HG02885 (cell line): ENCODE data around the gene A2M.

Source experiments
- ATAC-seq: cut with Tn5 transposase; IDR thresholded peaks from one replicate; pipeline ENCODE4 v1.9.1; 2021; ENCODE audit warnings: mild to moderate bottlenecking; ENCODE audit not compliant: unreplicated experiment, poor library complexity

Gene A2M

DNA sequence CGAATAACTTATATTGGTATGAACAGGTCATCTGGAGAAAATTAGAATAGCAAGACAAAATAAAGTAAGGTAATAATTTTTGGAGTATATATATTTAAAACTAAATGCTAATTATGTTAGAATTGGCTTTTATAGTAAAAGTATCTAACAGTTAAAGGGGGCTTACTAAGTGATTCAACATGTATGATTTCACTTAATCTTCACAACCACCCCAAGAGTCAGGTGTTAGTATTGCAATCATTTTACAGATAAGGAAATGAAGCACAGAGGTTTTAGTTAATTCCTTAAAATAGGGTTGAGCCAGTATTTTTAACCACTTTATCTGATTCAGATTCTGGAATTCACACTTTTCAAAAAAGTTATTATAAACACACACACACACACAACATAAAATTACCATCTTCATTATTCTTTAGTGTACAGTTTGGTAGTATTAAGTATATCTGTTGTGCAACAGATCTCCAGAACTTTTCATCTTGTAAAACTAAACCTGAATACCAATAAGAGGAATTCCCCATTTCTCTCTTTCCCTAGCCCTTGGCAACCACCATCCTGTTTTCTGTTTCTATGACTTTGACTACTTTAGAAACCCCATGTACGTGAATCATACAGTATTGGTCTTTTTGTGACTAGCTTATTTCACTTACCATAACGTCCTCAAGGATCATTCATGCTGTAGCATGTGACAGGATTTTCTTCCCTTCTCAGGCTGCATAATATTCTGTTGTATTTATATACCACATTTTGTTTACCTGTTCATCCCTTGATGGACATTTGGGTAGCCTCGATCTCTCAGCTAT, 12.5 kb downstream of the A2M start:
- ATAC-seq: no peak

GRCh38 chr12:9101018-9101687, 14.6 kb downstream of the A2M start:
- no peak for ATAC-seq

DNA sequence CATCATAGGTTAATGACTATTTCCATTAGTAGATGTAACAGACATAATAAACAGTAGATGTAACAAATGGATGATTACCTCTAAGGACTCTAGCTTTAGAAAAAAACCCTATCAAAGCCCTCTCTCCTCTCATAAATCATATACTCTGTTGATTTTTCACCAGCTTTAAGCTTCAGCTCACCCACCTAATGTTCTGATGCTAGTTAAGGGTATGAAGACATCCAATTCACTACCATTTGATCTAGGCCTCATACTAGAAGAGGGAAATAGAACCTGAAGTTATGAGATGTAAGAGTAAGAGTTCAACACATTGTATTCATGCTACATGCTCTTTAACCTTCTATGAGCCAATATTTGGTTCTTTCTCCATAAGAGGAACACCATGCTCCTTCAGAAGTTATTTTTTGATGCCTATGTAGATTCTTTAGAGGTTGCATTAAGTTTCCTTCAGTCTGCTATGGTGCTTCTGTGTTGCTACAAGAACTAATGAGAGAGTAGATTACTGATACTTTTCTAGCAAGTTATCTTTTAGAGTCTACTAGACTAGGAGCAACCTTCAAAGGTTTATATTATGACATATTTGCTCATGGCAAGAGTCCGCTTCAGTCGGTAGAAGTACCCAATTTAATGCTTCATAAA, 16.0 kb downstream of the A2M start:
- ATAC-seq: no peak

GRCh38 chr12:9098463-9099026, 17.2 kb downstream of the A2M start:
- ATAC-seq: no peak

- no peak for ATAC-seq
Observed at GRCh38 chr12:9098115-9098452, 17.6 kb downstream of the A2M start.

- no peak for ATAC-seq
Observed at GRCh38 chr12:9096563-9097176, 19.0 kb downstream of the A2M start.

DNA sequence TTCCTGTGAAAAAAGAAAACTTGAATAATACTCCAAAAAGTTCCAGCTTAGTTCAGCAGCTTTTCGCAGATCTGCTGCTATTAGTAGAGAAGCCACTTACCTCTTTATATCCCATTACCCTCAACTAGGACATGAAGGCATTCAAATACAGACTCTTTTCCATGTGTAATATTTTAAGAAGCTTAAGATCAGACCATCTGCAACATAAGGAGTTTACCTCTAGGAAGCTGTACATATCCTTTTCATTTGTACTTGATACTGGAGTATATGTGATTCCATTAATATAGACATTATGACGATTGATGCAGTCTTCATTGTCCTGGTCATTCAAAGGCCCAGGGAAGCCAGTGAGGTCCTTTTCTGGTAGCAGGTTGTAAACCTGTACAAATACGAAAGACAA, 20.4 kb downstream of the A2M start:
- ATAC-seq: no peak

- ATAC-seq: no peak
Observed at GRCh38 chr12:9094512-9095206, 21.1 kb downstream of the A2M start.

GRCh38 chr12:9091891-9092598, 23.7 kb downstream of the A2M start:
- ATAC-seq: no peak

- ATAC-seq: no peak
Observed at GRCh38 chr12:9090220-9090619, 25.5 kb downstream of the A2M start.

- no peak for ATAC-seq
Observed at GRCh38 chr12:9087087-9087835, 28.5 kb downstream of the A2M start.

GRCh38 chr12:9086087-9086486, 29.6 kb downstream of the A2M start:
- no peak for ATAC-seq

DNA sequence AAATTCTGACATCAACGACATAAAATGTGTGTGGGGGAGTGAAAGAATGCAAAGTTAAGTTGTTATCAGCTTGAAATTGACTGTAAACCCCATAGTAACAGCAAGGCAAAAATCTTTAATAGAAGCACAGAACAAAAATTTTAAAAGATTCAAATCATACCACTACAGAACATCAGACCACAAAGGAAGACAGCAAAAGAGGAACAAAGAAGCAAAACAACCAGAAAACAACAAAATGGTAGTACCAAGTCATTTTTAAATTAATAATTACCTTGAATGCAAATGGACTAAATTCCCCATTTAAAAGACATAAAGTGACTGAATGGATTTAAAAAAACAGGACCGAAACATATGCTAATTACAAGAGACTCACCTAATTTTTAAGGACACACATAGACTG, 31.3 kb downstream of the A2M start:
- ATAC-seq: no peak

- no peak for ATAC-seq
Observed at GRCh38 chr12:9083793-9084192, 31.9 kb downstream of the A2M start.

GRCh38 chr12:9081667-9082427, 33.9 kb downstream of the A2M start:
- no peak for ATAC-seq

- ATAC-seq: no peak
Observed at GRCh38 chr12:9079883-9080675, 35.6 kb downstream of the A2M start.

DNA sequence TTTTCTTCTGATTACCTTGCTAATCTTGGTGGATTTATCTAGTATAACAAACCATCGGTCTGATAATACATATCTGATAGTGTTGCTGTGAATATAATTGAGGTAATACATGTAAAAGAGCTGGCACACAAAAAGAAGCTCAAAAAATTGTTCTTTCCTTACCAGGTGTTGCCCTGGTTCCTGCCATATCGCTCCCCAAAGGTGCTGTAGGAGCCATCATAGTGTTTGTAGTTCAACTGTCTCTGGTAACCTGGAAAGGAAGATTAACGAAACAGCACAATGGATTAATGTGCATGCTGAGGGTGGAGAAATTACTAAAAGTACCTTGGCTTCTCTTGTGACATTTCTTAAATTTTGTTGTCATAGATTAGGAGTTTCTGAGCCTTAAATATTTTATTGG, 36.6 kb downstream of the A2M start:
- ATAC-seq: no peak
